Chondrocyte (in vitro differentiated cells): ENCODE results near the gene GRIN1. TPM values are rescaled to one million over a fixed set of nuclear protein-coding genes. Genes with fewer than 3 reads are reported as not detected.

ENCODE experiments used
- DNase-seq: peaks from one replicate; pipeline ENCODE4 v3.0.0; 2021; ENCODE audit warnings: mixed read lengths, low spot score
- H3K27ac Mint-ChIP-seq: one replicate; pipeline ENCODE4 v1.8.0; 2021; ENCODE audit warnings: mild to moderate bottlenecking, moderate library complexity, mixed read lengths; ENCODE audit not compliant: unreplicated experiment
- H3K27me3 Mint-ChIP-seq: 2 replicates; pipeline ENCODE4 v1.8.0; 2021; ENCODE audit warnings: low read depth, mixed read lengths
- H3K36me3 Mint-ChIP-seq: 2 replicates; pipeline ENCODE4 v1.8.0; 2021; ENCODE audit warnings: low read depth, mixed read lengths
- H3K4me1 Mint-ChIP-seq: 2 replicates; pipeline ENCODE4 v1.8.0; 2021; ENCODE audit warnings: low read depth, mild to moderate bottlenecking, mixed read lengths
- H3K4me3 Mint-ChIP-seq: one replicate; pipeline ENCODE4 v1.8.0; 2021; ENCODE audit warnings: mild to moderate bottlenecking, moderate library complexity, mixed read lengths; ENCODE audit not compliant: unreplicated experiment
- H3K9me3 Mint-ChIP-seq: 2 replicates; pipeline ENCODE4 v1.8.0; 2021; ENCODE audit warnings: low read depth, mixed read lengths
- total RNA-seq: library from RNA; stranded (reverse); gene quantifications from 3 replicates; pipeline ENCODE4 v1.2.1, GENCODE V29; 2021
- TF ChIP-seq, protein P1 (sequence below): fragments of 200-600 bp; sonication (generic); IDR thresholded peaks from 2 replicates; pipeline ENCODE4 v1.5.0; 2021; ENCODE audit warnings: antibody characterized with exemption, mild to moderate bottlenecking, moderate library complexity

GRIN1 gene
- total RNA-seq, 1 donor from 2014 or later = 0.07 TPM

DNA sequence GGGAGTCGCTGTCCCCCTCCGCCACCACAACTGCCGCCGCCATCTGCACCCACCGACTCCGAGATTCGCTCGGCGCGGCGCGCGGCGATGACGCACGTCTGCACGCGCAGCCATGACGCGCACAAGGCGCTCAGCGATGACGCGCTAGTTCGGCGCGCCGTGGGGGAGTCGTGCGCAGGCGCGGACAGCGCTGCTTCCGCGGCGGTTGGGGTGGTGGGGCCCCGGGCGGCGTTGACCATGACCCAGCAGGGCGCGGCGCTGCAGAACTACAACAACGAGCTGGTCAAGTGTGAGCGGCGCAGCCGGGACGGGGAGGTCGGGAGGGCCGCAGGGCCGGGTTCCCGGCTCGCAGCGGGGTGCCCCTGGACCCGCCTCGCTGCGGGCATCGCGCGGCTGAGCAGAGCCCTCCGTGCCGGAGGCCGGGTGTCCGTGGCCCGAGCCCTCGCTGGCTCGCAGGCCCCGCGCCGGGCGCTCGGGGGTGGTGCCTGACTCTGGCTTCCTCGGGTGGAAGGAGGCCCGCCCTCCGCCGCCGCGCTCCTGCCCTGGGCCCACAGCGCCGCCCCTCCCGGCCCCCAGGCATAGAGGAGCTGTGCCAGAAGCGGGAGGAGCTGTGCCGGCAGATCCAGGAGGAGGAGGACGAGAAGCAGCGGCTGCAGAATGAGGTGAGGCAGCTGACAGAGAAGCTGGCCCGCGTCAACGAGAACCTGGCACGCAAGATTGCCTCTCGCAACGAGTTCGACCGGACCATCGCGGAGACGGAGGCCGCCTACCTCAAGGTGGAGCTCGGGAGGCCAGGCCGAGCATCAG lies 49.7 kb downstream of the GRIN1 start, which contains the start of the genes ANAPC2 and SSNA1:
TSS of gene ANAPC2 (minus strand) at position 71 of the 807 bp plus-strand sequence. CDS start at position 43, 28 bp downstream.
TSS of gene SSNA1 (plus strand) at position 187 of the 807 bp plus-strand sequence. CDS start at position 238, 51 bp downstream.
- H3K4me1 Mint-ChIP-seq = peaks cover 36% of the 10 kb centered on the region
- H3K27me3 Mint-ChIP-seq = no peaks in the 10 kb centered on the region
- peaks cover 8% of the 10 kb centered on the region for H3K36me3 Mint-ChIP-seq

DNA sequence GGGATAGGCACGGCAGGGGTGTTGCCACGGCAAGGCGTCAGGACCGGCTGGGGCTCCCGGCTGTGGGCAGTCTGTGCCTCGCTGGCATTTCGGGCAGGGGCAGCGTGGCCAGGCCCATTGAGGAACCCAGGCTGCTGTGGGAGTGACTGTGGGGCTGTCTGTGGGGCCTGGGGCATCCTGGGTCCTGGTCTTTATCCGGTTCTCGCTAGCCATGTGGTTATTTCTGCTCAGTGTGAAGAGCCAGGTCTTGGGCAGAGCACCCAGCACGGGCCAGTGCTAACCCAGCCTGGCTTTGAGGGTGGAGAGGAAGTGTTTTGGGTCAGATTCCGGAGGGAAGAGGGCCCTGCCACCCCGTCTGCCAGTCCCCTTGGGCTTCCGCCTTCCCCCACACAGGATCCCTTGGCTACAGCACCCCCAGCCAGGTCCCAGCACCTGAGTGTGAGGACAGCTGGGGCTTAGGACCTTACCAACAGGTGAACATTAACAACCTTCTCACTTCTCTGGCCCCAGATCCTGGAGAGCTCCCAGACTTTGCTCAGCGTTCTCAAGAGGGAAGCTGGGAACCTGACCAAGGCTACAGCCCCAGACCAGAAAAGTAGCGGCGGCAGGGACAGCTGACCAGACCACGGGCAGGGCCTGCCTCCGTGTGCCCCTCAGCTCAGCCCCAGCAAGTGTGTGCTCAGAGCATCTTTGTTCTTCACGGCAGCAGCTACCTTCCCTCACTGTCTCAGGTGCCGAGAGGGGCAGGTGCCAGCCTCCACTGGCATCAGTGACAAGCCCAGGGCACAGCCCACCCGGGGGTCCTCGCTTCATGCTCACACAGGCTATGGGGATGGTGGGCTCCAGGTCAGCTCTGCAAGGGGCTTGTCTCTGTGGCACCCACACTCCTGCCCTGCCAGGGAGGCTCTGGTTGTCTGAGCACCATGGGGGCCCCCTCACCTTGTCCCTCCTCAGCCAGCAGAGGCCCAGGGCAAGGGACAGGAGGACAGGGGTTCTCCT lies 50.6 kb downstream of the GRIN1 start:
- TF ChIP-seq, protein P1, sequence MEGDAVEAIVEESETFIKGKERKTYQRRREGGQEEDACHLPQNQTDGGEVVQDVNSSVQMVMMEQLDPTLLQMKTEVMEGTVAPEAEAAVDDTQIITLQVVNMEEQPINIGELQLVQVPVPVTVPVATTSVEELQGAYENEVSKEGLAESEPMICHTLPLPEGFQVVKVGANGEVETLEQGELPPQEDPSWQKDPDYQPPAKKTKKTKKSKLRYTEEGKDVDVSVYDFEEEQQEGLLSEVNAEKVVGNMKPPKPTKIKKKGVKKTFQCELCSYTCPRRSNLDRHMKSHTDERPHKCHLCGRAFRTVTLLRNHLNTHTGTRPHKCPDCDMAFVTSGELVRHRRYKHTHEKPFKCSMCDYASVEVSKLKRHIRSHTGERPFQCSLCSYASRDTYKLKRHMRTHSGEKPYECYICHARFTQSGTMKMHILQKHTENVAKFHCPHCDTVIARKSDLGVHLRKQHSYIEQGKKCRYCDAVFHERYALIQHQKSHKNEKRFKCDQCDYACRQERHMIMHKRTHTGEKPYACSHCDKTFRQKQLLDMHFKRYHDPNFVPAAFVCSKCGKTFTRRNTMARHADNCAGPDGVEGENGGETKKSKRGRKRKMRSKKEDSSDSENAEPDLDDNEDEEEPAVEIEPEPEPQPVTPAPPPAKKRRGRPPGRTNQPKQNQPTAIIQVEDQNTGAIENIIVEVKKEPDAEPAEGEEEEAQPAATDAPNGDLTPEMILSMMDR = no peak
- H3K9me3 Mint-ChIP-seq = no peaks in the 10 kb centered on the region
- peaks cover 4% of the 10 kb centered on the region for H3K36me3 Mint-ChIP-seq
- H3K4me3 Mint-ChIP-seq = peak overlapping the region; percentile 94
- peaks cover 36% of the 10 kb centered on the region for H3K4me1 Mint-ChIP-seq
- H3K27me3 Mint-ChIP-seq = no peaks in the 10 kb centered on the region
- DNase-seq = no peak
- H3K27ac Mint-ChIP-seq = peak overlapping the region; percentile 96

More for the DNA sequence above, 49.7 kb downstream of the GRIN1 start, which contains the start of the genes ANAPC2 and SSNA1:
- Mint-ChIP-seq H3K9me3 (no peaks in the 10 kb centered on the region), H3K4me3 (peak within 1 kb of the TSS; percentile 94), H3K27ac (peak within 1 kb of the TSS; percentile 96)
- TF ChIP-seq, protein P1 = peak; percentile 74
- no peak for DNase-seq

GRCh38 chr9:137190315-137190856 lies 51.4 kb downstream of the GRIN1 start:
- Mint-ChIP-seq H3K27me3 (no peaks in the 10 kb centered on the region), H3K27ac (peak overlapping the region; percentile 49), H3K9me3 (no peaks in the 10 kb centered on the region), H3K4me3 (peak overlapping the region; percentile 94), H3K4me1 (peaks cover 40% of the 10 kb centered on the region), H3K36me3 (peaks cover 4% of the 10 kb centered on the region)
- TF ChIP-seq, protein P1 = no peak
- DNase-seq = no peak

DNA sequence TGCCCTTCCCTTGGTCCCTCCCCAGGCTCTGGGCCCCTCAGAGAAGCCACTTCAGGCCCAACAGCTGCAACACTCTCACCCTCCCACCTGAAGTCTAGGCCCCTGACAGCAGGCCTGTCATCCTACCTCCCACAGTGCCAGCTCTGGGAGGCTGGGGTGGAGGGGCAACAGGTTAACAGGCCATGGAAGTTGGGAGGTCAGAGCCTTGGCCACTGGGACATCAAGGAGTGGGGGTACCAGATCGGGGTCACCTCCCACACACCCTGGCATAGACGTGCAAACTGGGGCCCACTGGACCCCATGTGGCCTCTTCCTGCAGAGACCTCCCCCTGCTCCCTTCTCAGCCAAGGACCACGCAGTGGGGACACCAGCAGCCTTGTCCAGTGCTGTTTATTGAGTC lies 52.3 kb downstream of the GRIN1 start:
- Mint-ChIP-seq H3K36me3 (peaks cover 3% of the 10 kb centered on the region), H3K4me1 (peaks cover 39% of the 10 kb centered on the region), H3K9me3 (no peaks in the 10 kb centered on the region), H3K27ac (peak overlapping the region; percentile 49), H3K4me3 (peak overlapping the region; percentile 57), H3K27me3 (no peaks in the 10 kb centered on the region)
- no peak for DNase-seq
- TF ChIP-seq, protein P1 = no peak
